Epithelial cell of proximal tubule (primary cell): ENCODE measurements around the gene FEM1C. TPM values are rescaled to one million over a fixed set of nuclear protein-coding genes. Genes with fewer than 3 reads are reported as not detected.

Experiments used
- DNase-seq: peaks from one replicate; pipeline ENCODE4 v3.0.0-alpha.2; 2011; ENCODE audit warnings: low read depth
- H3K4me3 ChIP-seq: 2 replicates; pipeline ENCODE4 v1.5.1; 2011; ENCODE audit warnings: low read depth, mild to moderate bottlenecking, low read length
- CTCF ChIP-seq: conservative IDR thresholded peaks from 2 replicates; pipeline ENCODE4 v1.5.1; 2012; ENCODE audit warnings: low read depth, mild to moderate bottlenecking, low read length
- total RNA-seq: library from RNA; depleted of rRNA; stranded (reverse); fragments of >200 nt; gene quantifications from 2 replicates; pipeline ENCODE4 v1.2.3, GENCODE V29; 2015

Gene FEM1C
- total RNA-seq, 1 donor from 2014 or later: 14.4 TPM

- no peak for DNase-seq
- no peak for TF ChIP-seq CTCF
- H3K4me3 ChIP-seq: no peak overlapping the region
These were observed 30.8 kb upstream of the FEM1C start for GRCh38 chr5:115575167-115576070.

GRCh38 chr5:115573133-115573532 is 28.6 kb upstream of the FEM1C start:
- no peak overlapping the region for H3K4me3 ChIP-seq
- DNase-seq: no peak
- no peak for TF ChIP-seq CTCF

GRCh38 chr5:115571441-115571878 is 26.9 kb upstream of the FEM1C start:
- DNase-seq: no peak
- no peak overlapping the region for H3K4me3 ChIP-seq
- no peak for TF ChIP-seq CTCF

GRCh38 chr5:115568668-115569067 is 24.1 kb upstream of the FEM1C start:
- TF ChIP-seq CTCF: no peak
- H3K4me3 ChIP-seq: no peak overlapping the region
- no peak for DNase-seq

GRCh38 chr5:115565233-115565632 is 20.7 kb upstream of the FEM1C start:
- TF ChIP-seq CTCF: no peak
- H3K4me3 ChIP-seq: no peak overlapping the region
- DNase-seq: no peak

- no peak for TF ChIP-seq CTCF
- DNase-seq: no peak
These were observed 16.6 kb upstream of the FEM1C start for GRCh38 chr5:115561176-115561575.

GRCh38 chr5:115559524-115559923 is 14.9 kb upstream of the FEM1C start:
- DNase-seq: no peak
- H3K4me3 ChIP-seq: no peak overlapping the region
- TF ChIP-seq CTCF: no peak

More at GRCh38 chr5:115561176-115561575, 16.6 kb upstream of the FEM1C start:
- no peak overlapping the region for H3K4me3 ChIP-seq
